GM04504 (cell line): ENCODE results near the gene RIMBP2.

Source experiments
- DNase-seq: peaks from one replicate; pipeline ENCODE4 v3.0.0-alpha.2; 2012; ENCODE audit warnings: low read depth

The RIMBP2 gene

GRCh38 chr12:130421896-130422295, 294.2 kb downstream of the RIMBP2 start:
- DNase-seq, result no peak

GRCh38 chr12:130420071-130420470, 296.0 kb downstream of the RIMBP2 start:
- no peak for DNase-seq

GRCh38 chr12:130419116-130419515, 297.0 kb downstream of the RIMBP2 start:
- no peak for DNase-seq

GRCh38 chr12:130418251-130418650, 297.8 kb downstream of the RIMBP2 start:
- DNase-seq, result no peak

- DNase-seq, result no peak
These were observed 301.7 kb downstream of the RIMBP2 start for GRCh38 chr12:130414381-130414780.

GRCh38 chr12:130413909-130414308, 302.2 kb downstream of the RIMBP2 start:
- DNase-seq, result no peak

- no peak for DNase-seq
These were observed 303.7 kb downstream of the RIMBP2 start for GRCh38 chr12:130412384-130412783.

GRCh38 chr12:130405332-130405731, 310.8 kb downstream of the RIMBP2 start:
- DNase-seq, result no peak

- no peak for DNase-seq
These were observed 314.4 kb downstream of the RIMBP2 start for GRCh38 chr12:130401703-130402102.

GRCh38 chr12:130398100-130398848, 317.8 kb downstream of the RIMBP2 start:
- no peak for DNase-seq

GRCh38 chr12:130396667-130397066, 319.4 kb downstream of the RIMBP2 start:
- no peak for DNase-seq

GRCh38 chr12:130394906-130395305, 321.2 kb downstream of the RIMBP2 start:
- DNase-seq, result no peak

- DNase-seq, result no peak
These were observed 324.9 kb downstream of the RIMBP2 start for GRCh38 chr12:130391186-130391585.

- DNase-seq, result no peak
These were observed 330.9 kb downstream of the RIMBP2 start for GRCh38 chr12:130385193-130385592.

GRCh38 chr12:130384234-130384633, 331.9 kb downstream of the RIMBP2 start:
- no peak for DNase-seq

- DNase-seq, result no peak
These were observed 333.3 kb downstream of the RIMBP2 start for GRCh38 chr12:130382818-130383217.

GRCh38 chr12:130375296-130376287, 340.5 kb downstream of the RIMBP2 start:
- no peak for DNase-seq

GRCh38 chr12:130374083-130374482, 342.0 kb downstream of the RIMBP2 start:
- no peak for DNase-seq

- no peak for DNase-seq
These were observed 343.2 kb downstream of the RIMBP2 start for GRCh38 chr12:130372936-130373335.

GRCh38 chr12:130371296-130371695, 344.8 kb downstream of the RIMBP2 start:
- DNase-seq, result no peak

GRCh38 chr12:130369816-130370215, 346.3 kb downstream of the RIMBP2 start:
- no peak for DNase-seq

- no peak for DNase-seq
These were observed 348.6 kb downstream of the RIMBP2 start for GRCh38 chr12:130367523-130367922.

- DNase-seq, result no peak
These were observed 349.1 kb downstream of the RIMBP2 start for GRCh38 chr12:130367003-130367402.
